PC-3 (cell line): Measurements from ENCODE around the gene HMCN2. TPM values are rescaled to one million over a fixed set of nuclear protein-coding genes. Genes with fewer than 3 reads are reported as not detected.

Source experiments
- ATAC-seq: fragments of 200-7000 bp; cut with Tn5 transposase; 2 replicates; pipeline ENCODE4 v1.9.1; 2020; ENCODE audit warnings: mild to moderate bottlenecking, moderate library complexity
- BruUV-seq: library from RNA; stranded (reverse); fragments of 400-500 nt; replicated peaks from 2 replicates; lab custom pipeline; 2021; lab: Mats Ljungman, UMichigan
- CTCF ChIA-PET: fragments of 300-600 bp; sonication (Branson Sonifier 250); formaldehyde crosslinking; loops from one replicate; lab custom pipeline; 2022; ENCODE audit warnings: antibody characterized with exemption; lab: Charles Lee
- POLR2A ChIA-PET: fragments of 300-600 bp; sonication (Branson Sonifier 250); formaldehyde crosslinking; loops from one replicate; lab custom pipeline; 2022; ENCODE audit warnings: antibody characterized with exemption; ENCODE audit not compliant: unreplicated experiment; lab: Charles Lee
- DNase-seq: peaks from one replicate; pipeline ENCODE4 v3.0.0-alpha.2; 2015
- H2AFZ ChIP-seq: fragments of 300-600 bp; sonication (generic); 2 replicates; pipeline ENCODE4 v1.6.0; 2016; ENCODE audit warnings: antibody characterized with exemption, low read length
- H3F3A ChIP-seq: fragments of 300-600 bp; sonication (generic); one replicate; pipeline ENCODE4 v1.6.0; 2017; ENCODE audit warnings: antibody characterized with exemption, low read length, control low read depth, mild to moderate bottlenecking; ENCODE audit not compliant: unreplicated experiment
- H3K27ac ChIP-seq: fragments of 300-600 bp; sonication (generic); 2 replicates; pipeline ENCODE4 v1.5.1; 2016; ENCODE audit warnings: mild to moderate bottlenecking, low read length
- H3K27me3 ChIP-seq: fragments of 300-600 bp; sonication (generic); 2 replicates; pipeline ENCODE4 v1.6.1; 2016; ENCODE audit warnings: low read length, mixed read lengths
- H3K36me3 ChIP-seq: fragments of 300-600 bp; sonication (generic); 2 replicates; pipeline ENCODE4 v1.6.1; 2016; ENCODE audit warnings: low read depth, mixed run types, low read length, mixed read lengths
- H3K4me1 ChIP-seq: fragments of 300-600 bp; sonication (generic); 2 replicates; pipeline ENCODE4 v1.5.1; 2016; ENCODE audit warnings: low read length; ENCODE audit not compliant: insufficient read depth
- H3K4me2 ChIP-seq: fragments of 300-600 bp; sonication (generic); 2 replicates; pipeline ENCODE4 v1.6.0; 2016; ENCODE audit warnings: low read length
- H3K4me3 ChIP-seq: fragments of 300-600 bp; sonication (generic); 2 replicates; pipeline ENCODE4 v1.5.1; 2016; ENCODE audit warnings: mild to moderate bottlenecking, low read length, mixed read lengths
- H3K79me2 ChIP-seq: fragments of 300-600 bp; sonication (generic); 2 replicates; pipeline ENCODE4 v1.6.1; 2017; ENCODE audit warnings: low read length, mixed read lengths
- H3K9ac ChIP-seq: fragments of 300-600 bp; sonication (generic); 2 replicates; pipeline ENCODE4 v1.6.0; 2016; ENCODE audit warnings: mild to moderate bottlenecking, low read length
- H3K9me2 ChIP-seq: fragments of 300-600 bp; sonication (generic); replicated peaks from 2 replicates; pipeline ENCODE4 v1.6.1; 2016; ENCODE audit warnings: mixed run types, low read length, mixed read lengths
- H3K9me3 ChIP-seq: fragments of 300-600 bp; sonication (generic); 2 replicates; pipeline ENCODE4 v1.6.1; 2016; ENCODE audit warnings: low read length, mixed read lengths
- H4K20me1 ChIP-seq: fragments of 300-600 bp; sonication (generic); 2 replicates; pipeline ENCODE4 v1.6.1; 2016; ENCODE audit warnings: low read length, mixed read lengths
- CTCF ChIP-seq: fragments of 300-600 bp; sonication (generic); conservative IDR thresholded peaks from 2 replicates; pipeline ENCODE4 v1.5.1; 2017; ENCODE audit warnings: antibody characterized with exemption, low read depth, mild to moderate bottlenecking, low read length
- EZH2 ChIP-seq: fragments of 300-600 bp; sonication (generic); IDR thresholded peaks from one replicate; pipeline ENCODE4 v1.6.1; 2017; ENCODE audit warnings: antibody characterized with exemption, mild to moderate bottlenecking, low read length; ENCODE audit not compliant: unreplicated experiment
- EZH2phosphoT487 ChIP-seq: fragments of 300-600 bp; sonication (generic); IDR thresholded peaks from 2 replicates; pipeline ENCODE4 v1.6.1; 2018; ENCODE audit warnings: mild to moderate bottlenecking, antibody characterized with exemption, low read length, borderline replicate concordance
- intact Hi-C: fragments of 100-400 bp; cut with micrococcal nuclease; formaldehyde crosslinking; loops from 2 replicates; pipeline ENCODE4 v1.9.0; 2023
- total RNA-seq: library from RNA; depleted of rRNA; stranded (reverse); fragments of >200 nt; gene quantifications from 2 replicates; pipeline ENCODE4 v1.2.3, GENCODE V29; 2014

The HMCN2 gene
- total RNA-seq, 1 experiment from 2014 or later: 0.11 TPM

- ATAC-seq (no peak), DNase-seq (no peak)
- Histone ChIP-seq H3F3A (no peaks in the 10 kb centered on the region), H3K9me2 (no peaks in the 10 kb centered on the region), H3K4me2 (no peak overlapping the region), H3K79me2 (no peaks in the 10 kb centered on the region), H3K9me3 (no peaks in the 10 kb centered on the region), H3K4me3 (no peak overlapping the region), H3K27me3 (no peaks in the 10 kb centered on the region), H4K20me1 (no peaks in the 10 kb centered on the region), H2AFZ (no peak overlapping the region), H3K27ac (no peak overlapping the region), H3K9ac (no peak overlapping the region), H3K36me3 (no peaks in the 10 kb centered on the region), H3K4me1 (no peaks in the 10 kb centered on the region)
- TF ChIP-seq EZH2phosphoT487: no peak
- CTCF ChIA-PET: no interaction called here
- intact Hi-C loops: no loop called here
- no TSS peak for BruUV-seq
- POLR2A ChIA-PET: no interaction called here
Observed at GRCh38 chr9:130465383-130466096, 200.0 kb downstream of the HMCN2 start.

GRCh38 chr9:130466537-130467217 lies 201.1 kb downstream of the HMCN2 start:
- Histone ChIP-seq H3K4me1 (no peaks in the 10 kb centered on the region), H3K9me3 (no peaks in the 10 kb centered on the region), H3K4me3 (no peak overlapping the region), H3K27me3 (no peaks in the 10 kb centered on the region), H3K4me2 (no peak overlapping the region), H3K36me3 (no peaks in the 10 kb centered on the region), H4K20me1 (no peaks in the 10 kb centered on the region), H2AFZ (no peak overlapping the region), H3K27ac (no peak overlapping the region), H3K9me2 (no peaks in the 10 kb centered on the region), H3K9ac (no peak overlapping the region), H3F3A (no peaks in the 10 kb centered on the region), H3K79me2 (no peaks in the 10 kb centered on the region)
- CTCF ChIA-PET: interaction anchor here (0.6 kb wide), 1 partner anchor 227 kb away, joined by 3 read pairs; no protein-coding TSS in a partner anchor
- no TSS peak for BruUV-seq
- intact Hi-C loops: no loop called here
- TF ChIP-seq EZH2: no peak
- TF ChIP-seq EZH2phosphoT487: no peak
- TF ChIP-seq CTCF: no peak
- POLR2A ChIA-PET: no interaction called here
- DNase-seq (no peak), ATAC-seq (no peak)

GRCh38 chr9:130467316-130467715 lies 201.8 kb downstream of the HMCN2 start:
- BruUV-seq: no TSS peak
- Histone ChIP-seq H3K4me1 (no peaks in the 10 kb centered on the region), H3K4me3 (no peak overlapping the region), H3K36me3 (no peaks in the 10 kb centered on the region), H3K9me3 (no peaks in the 10 kb centered on the region), H4K20me1 (no peaks in the 10 kb centered on the region), H3F3A (no peaks in the 10 kb centered on the region), H3K9ac (no peak overlapping the region), H3K79me2 (no peaks in the 10 kb centered on the region), H2AFZ (no peak overlapping the region), H3K4me2 (no peak overlapping the region), H3K9me2 (no peaks in the 10 kb centered on the region), H3K27me3 (no peaks in the 10 kb centered on the region), H3K27ac (no peak overlapping the region)
- ATAC-seq (no peak), DNase-seq (no peak)
- intact Hi-C loops: no loop called here
- CTCF ChIA-PET: interaction anchor here (0.6 kb wide), 1 partner anchor 226 kb away, joined by 3 read pairs; no protein-coding TSS in a partner anchor
- TF ChIP-seq CTCF (no peak), EZH2 (no peak), EZH2phosphoT487 (no peak)
- POLR2A ChIA-PET: no interaction called here
